ENCODE results near the gene AHCY. TPM values are rescaled to one million over a fixed set of nuclear protein-coding genes. Genes with fewer than 3 reads are reported as not detected.

AHCY gene
- polyA plus RNA-seq, 1 donor from 2014 or later = 37.1 TPM

- no peaks in the 10 kb centered on the region for H4K20me1 ChIP-seq (ENCODE audit: insufficient read depth)
- H2AFZ ChIP-seq (ENCODE audit: low read depth, low read length) = no peak overlapping the region
- H3K36me3 ChIP-seq (ENCODE audit: insufficient read depth, low read length) = no peaks in the 10 kb centered on the region
- H3K27me3 ChIP-seq (ENCODE audit: insufficient read depth, low read depth, low read length) = no peaks in the 10 kb centered on the region
- no peaks in the 10 kb centered on the region for H3K9me2 ChIP-seq (ENCODE audit: insufficient read depth, low read length)
- no peaks in the 10 kb centered on the region for H3K9me3 ChIP-seq (ENCODE audit: low read length)
- TF ChIP-seq REST (IDR thresholded peaks at IDR 0.05; ENCODE audit: borderline replicate concordance) (no peak), EP300 (conservative IDR thresholded peaks at IDR 0.05; ENCODE audit: poor library complexity, severe bottlenecking) (no peak), MXI1 (conservative IDR thresholded peaks at IDR 0.05; ENCODE audit: poor library complexity, severe bottlenecking) (no peak), SMC3 (conservative IDR thresholded peaks at IDR 0.05; ENCODE audit: poor library complexity) (no peak), RAD21 (conservative IDR thresholded peaks at IDR 0.05) (no peak)
- no peaks in the 10 kb centered on the region for H3F3A ChIP-seq (ENCODE audit: insufficient read depth, low read length, poor library complexity, severe bottlenecking)
- H3K9ac ChIP-seq (ENCODE audit: low read length) = no peak overlapping the region
- no peak overlapping the region for H3K4me3 ChIP-seq (ENCODE audit: low read length)
- no peak overlapping the region for H3K4me2 ChIP-seq (ENCODE audit: low read length)
- H3K27ac ChIP-seq (ENCODE audit: low read length) = no peak overlapping the region
- no peaks in the 10 kb centered on the region for H3K79me2 ChIP-seq (replicated peaks; ENCODE audit: insufficient read depth, low read length)
These were observed 69.5 kb downstream of the AHCY start for GRCh38 chr20:34233687-34234086.

- Histone ChIP-seq H3K4me3 (ENCODE audit: low read length) (no peak overlapping the region), H3K4me2 (ENCODE audit: low read length) (no peak overlapping the region), H4K20me1 (ENCODE audit: insufficient read depth) (no peaks in the 10 kb centered on the region), H2AFZ (ENCODE audit: low read depth, low read length) (no peak overlapping the region), H3K27ac (ENCODE audit: low read length) (no peak overlapping the region), H3K9me3 (ENCODE audit: low read length) (no peaks in the 10 kb centered on the region), H3K9ac (ENCODE audit: low read length) (no peak overlapping the region), H3F3A (ENCODE audit: insufficient read depth, low read length, poor library complexity, severe bottlenecking) (no peaks in the 10 kb centered on the region), H3K27me3 (ENCODE audit: insufficient read depth, low read depth, low read length) (no peaks in the 10 kb centered on the region), H3K9me2 (ENCODE audit: insufficient read depth, low read length) (no peaks in the 10 kb centered on the region), H3K36me3 (ENCODE audit: insufficient read depth, low read length) (no peaks in the 10 kb centered on the region), H3K79me2 (replicated peaks; ENCODE audit: insufficient read depth, low read length) (no peaks in the 10 kb centered on the region)
- TF ChIP-seq EP300 (conservative IDR thresholded peaks at IDR 0.05; ENCODE audit: poor library complexity, severe bottlenecking) (no peak), POLR2AphosphoS5 (IDR thresholded peaks at IDR 0.05) (no peak), MXI1 (conservative IDR thresholded peaks at IDR 0.05; ENCODE audit: poor library complexity, severe bottlenecking) (no peak), RAD21 (conservative IDR thresholded peaks at IDR 0.05) (no peak), EZH2 (IDR thresholded peaks at IDR 0.05; ENCODE audit: borderline replicate concordance, insufficient read depth, low read length, poor library complexity, severe bottlenecking) (no peak), CTCF (IDR thresholded peaks at IDR 0.05; ENCODE audit: poor library complexity, severe bottlenecking) (no peak), TAF1 (IDR thresholded peaks at IDR 0.05; ENCODE audit: low read depth) (no peak), REST (IDR thresholded peaks at IDR 0.05; ENCODE audit: borderline replicate concordance) (no peak), SMC3 (conservative IDR thresholded peaks at IDR 0.05; ENCODE audit: poor library complexity) (no peak)
These were observed 70.6 kb downstream of the AHCY start for GRCh38 chr20:34232494-34233087.
